OCI-LY3 (cell line): ENCODE results near the gene ARHGAP6.

Source experiments
- H2AFZ ChIP-seq: fragments of 200-600, 300-600 bp; shearing (Covaris generic); 2 replicates; pipeline ENCODE4 v1.6.0; 2014; ENCODE audit warnings: antibody characterized with exemption, low read depth, low read length
- H3K27ac ChIP-seq: fragments of 200-600, 300-600 bp; sonication (generic); 2 replicates; pipeline ENCODE4 v1.5.1; 2014; ENCODE audit warnings: mild to moderate bottlenecking, low read length, moderate library complexity, mixed read lengths
- H3K27me3 ChIP-seq: fragments of 200-600, 300-600 bp; sonication (generic); 2 replicates; pipeline ENCODE4 v1.6.1; 2014; ENCODE audit warnings: low read depth, low read length, mixed read lengths
- H3K36me3 ChIP-seq: fragments of 200-600, 300-600 bp; sonication (generic); replicated peaks from 2 replicates; pipeline ENCODE3; 2014; ENCODE audit warnings: low read depth, low read length, mixed read lengths
- H3K4me1 ChIP-seq: fragments of 300-600, 200-600 bp; sonication (generic); 2 replicates; pipeline ENCODE4 v1.6.1; 2014; ENCODE audit warnings: low read length, mixed read lengths
- H3K4me2 ChIP-seq: fragments of 200-600, 300-600 bp; sonication (generic); 2 replicates; pipeline ENCODE4 v1.6.1; 2014; ENCODE audit warnings: low read length, mixed read lengths
- H3K4me3 ChIP-seq: fragments of 300-600, 200-600 bp; sonication (generic); 2 replicates; pipeline ENCODE4 v1.5.1; 2014; ENCODE audit warnings: antibody characterized with exemption, mild to moderate bottlenecking, low read length, moderate library complexity
- H3K79me2 ChIP-seq: fragments of 300-600, 200-600 bp; shearing (Covaris generic); 2 replicates; pipeline ENCODE4 v1.6.1; 2014; ENCODE audit warnings: mild to moderate bottlenecking, low read length, mixed read lengths
- H3K9ac ChIP-seq: fragments of 300-600, 200-600 bp; shearing (Covaris generic); 2 replicates; pipeline ENCODE4 v1.6.0; 2014; ENCODE audit warnings: mild to moderate bottlenecking, low read length, moderate library complexity
- H3K9me3 ChIP-seq: fragments of 200-600, 300-600 bp; shearing (Covaris generic); 2 replicates; pipeline ENCODE4 v1.6.1; 2014; ENCODE audit warnings: low read length, mixed read lengths; ENCODE audit not compliant: insufficient read depth
- H4K20me1 ChIP-seq: fragments of 200-600, 300-600 bp; sonication (generic); 2 replicates; pipeline ENCODE4 v1.6.1; 2016; ENCODE audit warnings: low read length, mixed read lengths; ENCODE audit not compliant: insufficient read depth
- CTCF ChIP-seq: fragments of 200-600, 300-600 bp; sonication (generic); IDR thresholded peaks from 2 replicates; pipeline ENCODE4 v1.5.1; 2014; ENCODE audit warnings: antibody characterized with exemption, low read length, low read depth
- EZH2phosphoT487 ChIP-seq: fragments of 200-600 bp; shearing (Covaris generic); IDR thresholded peaks from 2 replicates; pipeline ENCODE4 v1.6.1; 2018; ENCODE audit warnings: antibody characterized with exemption, mixed run types, low read depth

ARHGAP6 gene

GRCh38 chrX:11557120-11557519 is 108.6 kb downstream of the ARHGAP6 start:
- Histone ChIP-seq H2AFZ (no peak overlapping the region), H3K79me2 (no peaks in the 10 kb centered on the region), H3K9ac (no peak overlapping the region), H3K27me3 (no peaks in the 10 kb centered on the region), H3K36me3 (no peaks in the 10 kb centered on the region), H3K27ac (no peak overlapping the region), H4K20me1 (no peaks in the 10 kb centered on the region), H3K4me2 (no peak overlapping the region), H3K9me3 (no peaks in the 10 kb centered on the region), H3K4me3 (no peak overlapping the region), H3K4me1 (no peaks in the 10 kb centered on the region)
- TF ChIP-seq CTCF (no peak), EZH2phosphoT487 (no peak)

GRCh38 chrX:11555759-11556158 is 110.0 kb downstream of the ARHGAP6 start:
- Histone ChIP-seq H4K20me1 (no peaks in the 10 kb centered on the region), H3K36me3 (no peaks in the 10 kb centered on the region), H2AFZ (no peak overlapping the region), H3K9me3 (no peaks in the 10 kb centered on the region), H3K27ac (no peak overlapping the region), H3K9ac (no peak overlapping the region), H3K27me3 (no peaks in the 10 kb centered on the region), H3K79me2 (no peaks in the 10 kb centered on the region), H3K4me1 (no peaks in the 10 kb centered on the region), H3K4me3 (no peak overlapping the region), H3K4me2 (no peak overlapping the region)
- TF ChIP-seq EZH2phosphoT487 (no peak), CTCF (no peak)

GRCh38 chrX:11553594-11553993 is 112.1 kb downstream of the ARHGAP6 start:
- Histone ChIP-seq H3K4me1 (no peaks in the 10 kb centered on the region), H4K20me1 (no peaks in the 10 kb centered on the region), H3K36me3 (no peaks in the 10 kb centered on the region), H3K27me3 (no peaks in the 10 kb centered on the region), H2AFZ (no peak overlapping the region), H3K27ac (no peak overlapping the region), H3K4me2 (no peak overlapping the region), H3K9ac (no peak overlapping the region), H3K79me2 (no peaks in the 10 kb centered on the region), H3K4me3 (no peak overlapping the region), H3K9me3 (no peaks in the 10 kb centered on the region)
- TF ChIP-seq EZH2phosphoT487 (no peak), CTCF (no peak)

- Histone ChIP-seq H3K36me3 (no peaks in the 10 kb centered on the region), H4K20me1 (no peaks in the 10 kb centered on the region), H3K4me1 (no peaks in the 10 kb centered on the region)
Measured at GRCh38 chrX:11551151-11551550, 114.6 kb downstream of the ARHGAP6 start.

More at GRCh38 chrX:11551151-11551550, 114.6 kb downstream of the ARHGAP6 start:
- Histone ChIP-seq H3K9ac (no peak overlapping the region), H3K4me3 (no peak overlapping the region), H3K4me2 (no peak overlapping the region), H3K9me3 (no peaks in the 10 kb centered on the region), H2AFZ (no peak overlapping the region), H3K27me3 (no peaks in the 10 kb centered on the region), H3K79me2 (no peaks in the 10 kb centered on the region), H3K27ac (no peak overlapping the region)
- TF ChIP-seq EZH2phosphoT487 (no peak), CTCF (no peak)
